ENCODE results near the gene TRMT44.

- TF ChIP-seq POLR2A (IDR thresholded peaks at IDR 0.05; ENCODE audit: low read depth, low read length) (no peak), CTCF (conservative IDR thresholded peaks at IDR 0.05; ENCODE audit: low read depth, low read length) (no peak), MXI1 (IDR thresholded peaks at IDR 0.05; ENCODE audit: borderline replicate concordance, low read depth, low read length) (no peak), USF2 (IDR thresholded peaks at IDR 0.05; ENCODE audit: low read depth, low read length) (no peak), RFX5 (IDR thresholded peaks at IDR 0.05; ENCODE audit: low read depth, low read length) (no peak), CEBPB (IDR thresholded peaks at IDR 0.05; ENCODE audit: low read depth, low read length) (no peak), CHD1 (IDR thresholded peaks at IDR 0.05; ENCODE audit: low read depth, low read length) (no peak), RAD21 (IDR thresholded peaks at IDR 0.05; ENCODE audit: low read length) (no peak), MAFK (IDR thresholded peaks at IDR 0.05; ENCODE audit: low read depth, low read length) (no peak), BHLHE40 (IDR thresholded peaks at IDR 0.05; ENCODE audit: low read depth, low read length) (no peak), RCOR1 (IDR thresholded peaks at IDR 0.05; ENCODE audit: insufficient replicate concordance, low read length) (no peak), MAZ (IDR thresholded peaks at IDR 0.05; ENCODE audit: borderline replicate concordance, low read depth, low read length) (no peak), NFE2L2 (IDR thresholded peaks at IDR 0.05; ENCODE audit: low read depth, low read length) (no peak), SMC3 (IDR thresholded peaks at IDR 0.05; ENCODE audit: low read depth, low read length) (no peak)
Measured at GRCh38 chr4:8427761-8428287, 12.8 kb upstream of the TRMT44 start.
